ENCODE results near the gene ME3.

Gene ME3

GRCh38 chr11:86499723-86500129 lies 172.7 kb downstream of the ME3 start:
- TF ChIP-seq CTCF (conservative IDR thresholded peaks at IDR 0.05) = no peak
- H3K27ac ChIP-seq = peak overlapping the region; percentile 78

DNA sequence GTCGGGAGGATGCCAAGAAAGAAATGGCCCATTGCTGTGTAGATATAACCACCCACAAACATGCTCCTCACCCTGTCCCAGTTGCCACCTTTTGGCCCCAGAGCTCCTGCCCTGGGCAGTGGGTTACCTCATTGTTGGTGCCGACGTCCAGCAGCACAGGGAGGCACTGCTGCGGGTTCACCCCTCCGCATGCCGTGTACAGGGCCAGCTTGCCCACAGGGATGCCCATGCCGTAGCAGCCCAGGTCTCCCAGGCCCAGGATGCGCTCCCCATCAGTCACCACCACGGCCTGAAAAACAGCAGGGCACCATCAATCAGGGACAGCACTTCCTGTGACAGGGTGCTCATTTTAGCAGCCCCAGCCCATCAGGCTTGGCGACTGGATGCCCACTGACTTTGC lies 174.6 kb downstream of the ME3 start:
- H3K27ac ChIP-seq = no peak overlapping the region; the same call in 1 of the 2 replicates
- no peak for TF ChIP-seq CTCF (conservative IDR thresholded peaks at IDR 0.05)

DNA sequence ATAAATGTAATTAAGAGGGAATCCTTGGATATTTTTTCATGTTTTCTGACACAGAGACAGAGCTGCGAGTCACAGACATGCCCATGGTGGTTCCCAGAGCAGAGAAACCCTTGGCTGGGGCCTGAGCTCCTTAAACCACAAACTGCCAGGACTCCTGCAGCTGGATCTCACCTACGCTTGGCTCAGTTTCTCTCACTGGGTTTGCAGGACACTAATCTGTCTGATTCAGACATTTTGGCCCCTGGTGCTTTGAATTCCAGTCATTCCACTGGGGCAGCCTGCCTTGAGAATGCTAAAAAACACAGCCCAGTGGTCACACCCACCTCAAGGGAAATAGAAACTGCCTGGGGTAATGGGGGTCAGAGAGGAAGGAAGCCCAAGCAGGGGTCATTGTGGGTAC lies 175.1 kb downstream of the ME3 start:
- no peak overlapping the region for H3K27ac ChIP-seq
- no peak for TF ChIP-seq CTCF (conservative IDR thresholded peaks at IDR 0.05)

- no peak for TF ChIP-seq CTCF (conservative IDR thresholded peaks at IDR 0.05)
- no peak overlapping the region for H3K27ac ChIP-seq
Observed at GRCh38 chr11:86495351-86495750, 177.1 kb downstream of the ME3 start.

DNA sequence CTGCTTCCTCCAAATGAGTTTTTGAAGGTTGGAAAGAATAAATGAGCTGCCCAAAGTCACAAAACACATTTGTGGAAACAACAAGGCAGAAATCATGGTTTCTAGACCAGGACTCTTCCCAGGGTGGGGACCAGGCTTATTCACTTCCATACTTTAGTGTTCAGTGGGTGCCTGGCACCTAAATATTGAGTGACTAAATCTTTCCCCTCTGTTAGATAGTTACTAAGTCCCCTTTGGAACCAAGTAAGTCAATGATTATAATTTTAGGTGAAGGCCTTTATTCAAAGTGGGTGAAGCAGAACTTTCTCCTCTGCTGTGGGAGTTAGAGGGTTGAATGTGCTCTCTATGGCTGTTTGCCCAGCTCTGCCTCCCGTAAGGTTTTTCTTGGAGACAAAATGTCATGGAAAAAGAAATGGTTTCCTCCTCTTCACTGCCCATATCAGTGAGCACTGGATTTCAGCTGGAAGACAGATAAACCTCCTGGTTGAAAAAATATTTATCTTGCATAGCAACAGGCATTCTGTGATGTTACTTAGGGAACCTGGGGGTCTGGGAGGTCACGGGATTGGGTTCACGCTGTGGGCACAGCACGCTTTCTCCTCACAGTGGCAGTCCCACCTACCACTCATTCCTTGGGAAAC lies 179.9 kb downstream of the ME3 start:
- no peak for TF ChIP-seq CTCF (conservative IDR thresholded peaks at IDR 0.05)
- no peak overlapping the region for H3K27ac ChIP-seq

- no peak overlapping the region for H3K27ac ChIP-seq
- TF ChIP-seq CTCF (conservative IDR thresholded peaks at IDR 0.05) = no peak
Observed at GRCh38 chr11:86491027-86491426, 181.4 kb downstream of the ME3 start.

GRCh38 chr11:86490582-86490981 lies 181.8 kb downstream of the ME3 start:
- no peak overlapping the region for H3K27ac ChIP-seq
- no peak for TF ChIP-seq CTCF (conservative IDR thresholded peaks at IDR 0.05)

All from VCaP (cell line).